Stimulated activated CD8-positive, alpha-beta memory T cell treated with anti-CD3 and anti-CD28 coated beads, Interleukin-12 subunit alpha, Interleukin-12 subunit beta, amount 100 ng/mL, for 4 hours (primary cell): ENCODE data around the gene CTCFL.

Source experiments
- DNase-seq: peaks from one replicate; pipeline ENCODE4 v3.0.0-alpha.2; 2020; ENCODE audit warnings: low read depth

The CTCFL gene

GRCh38 chr20:57560554-57561355, 35.8 kb upstream of the CTCFL start, which contains the start of gene PCK1:
Gene PCK1, plus strand, starts transcription at chr20:57561110. Its CDS starts 302 bp downstream, at chr20:57561412.
- no peak for DNase-seq

GRCh38 chr20:57559658-57560553, 35.0 kb upstream of the CTCFL start:
- DNase-seq = no peak

GRCh38 chr20:57559289-57559634, 34.3 kb upstream of the CTCFL start:
- no peak for DNase-seq

GRCh38 chr20:57558614-57559288, 33.8 kb upstream of the CTCFL start:
- no peak for DNase-seq

- DNase-seq = no peak
Measured at GRCh38 chr20:57557926-57558613, 33.1 kb upstream of the CTCFL start.

- no peak for DNase-seq
Measured at GRCh38 chr20:57556980-57557274, 32.0 kb upstream of the CTCFL start.

- no peak for DNase-seq
Measured at GRCh38 chr20:57555457-57556184, 30.7 kb upstream of the CTCFL start.

- no peak for DNase-seq
Measured at GRCh38 chr20:57553376-57554018, 28.6 kb upstream of the CTCFL start.

GRCh38 chr20:57552471-57552870, 27.5 kb upstream of the CTCFL start:
- no peak for DNase-seq

GRCh38 chr20:57548177-57549058, 23.5 kb upstream of the CTCFL start:
- DNase-seq = no peak

- no peak for DNase-seq
Measured at GRCh38 chr20:57546956-57547649, 22.2 kb upstream of the CTCFL start.

- no peak for DNase-seq
Measured at GRCh38 chr20:57545927-57546662, 21.2 kb upstream of the CTCFL start.

- DNase-seq = no peak
Measured at GRCh38 chr20:57544838-57545564, 20.1 kb upstream of the CTCFL start.

GRCh38 chr20:57543754-57544153, 18.8 kb upstream of the CTCFL start:
- DNase-seq = no peak

- no peak for DNase-seq
Measured at GRCh38 chr20:57540890-57541580, 16.1 kb upstream of the CTCFL start.

GRCh38 chr20:57539889-57540288, 14.9 kb upstream of the CTCFL start:
- DNase-seq = no peak

GRCh38 chr20:57537822-57538221, 12.9 kb upstream of the CTCFL start:
- DNase-seq = no peak
